Activated T-helper 1 cell treated with Interleukin-2 at 50 U/mL for 16 hours (primary cell): Measurements from ENCODE around the gene NPHP4.
"Not testable (repeated sequence)": the region's sequence is repeated elsewhere in the genome, so short reads cannot be mapped to it uniquely, and the experiment has no call there.

Source experiments
- DNase-seq: peaks from one replicate; pipeline ENCODE4 v3.0.0-alpha.2; 2020; ENCODE audit warnings: low read depth

NPHP4 gene

DNA sequence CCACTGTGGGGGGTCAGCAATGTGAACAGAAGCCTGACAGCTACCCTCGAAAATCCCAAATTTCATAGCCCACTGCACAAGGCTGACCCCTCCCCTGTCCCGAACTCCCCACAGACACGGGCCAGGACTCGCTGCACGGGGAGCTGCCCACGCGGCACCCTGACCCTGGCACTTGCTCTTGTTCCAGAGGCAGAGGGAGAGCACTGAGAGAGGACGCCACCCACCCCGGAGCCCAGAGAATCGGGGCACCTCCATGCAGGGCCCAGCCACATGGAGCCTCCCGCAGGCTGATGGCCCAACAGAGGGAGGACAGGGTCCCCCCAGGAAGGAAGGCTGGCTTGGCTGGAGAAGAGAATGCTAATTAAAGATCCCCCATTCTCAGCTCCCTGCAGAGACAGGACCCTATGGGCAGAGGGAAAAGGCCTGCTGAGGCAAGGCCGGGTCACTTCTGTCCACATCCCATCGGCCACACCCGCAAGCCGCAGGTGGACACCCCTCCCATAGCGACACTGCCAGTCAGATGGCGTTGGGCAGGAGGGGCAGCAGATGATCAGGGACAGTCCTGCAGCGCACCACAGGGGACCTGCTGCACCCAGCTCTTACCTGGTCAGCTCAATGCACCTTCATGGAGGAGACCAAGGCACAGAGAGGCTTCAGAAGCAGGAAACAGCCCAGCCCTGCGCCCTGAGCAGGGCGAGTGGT is 136.9 kb downstream of the NPHP4 start:
- DNase-seq, result no peak

- DNase-seq, result no peak
These were observed 137.5 kb downstream of the NPHP4 start for GRCh38 chr1:5854754-5855153.

GRCh38 chr1:5853858-5854257 is 138.4 kb downstream of the NPHP4 start:
- not testable (repeated sequence) for DNase-seq

DNA sequence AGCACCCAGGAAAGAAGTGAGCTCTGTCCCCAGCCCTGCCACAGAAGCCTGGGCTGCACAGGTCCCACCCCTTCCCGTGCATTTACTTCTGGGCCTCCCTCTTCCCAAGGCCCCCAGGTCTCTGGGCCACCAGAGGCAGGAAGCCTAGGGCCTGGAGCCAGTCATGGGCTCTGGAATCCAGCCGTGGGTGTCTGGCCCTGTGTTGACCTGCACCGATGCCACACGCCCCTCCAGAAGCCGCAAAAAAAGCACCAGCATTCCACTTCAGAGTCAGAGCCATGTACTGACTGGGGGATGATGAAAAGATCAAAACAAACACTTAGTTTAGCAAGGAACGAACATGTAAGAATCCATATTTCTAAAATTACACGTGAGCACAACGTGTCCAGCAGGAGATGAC is 141.7 kb downstream of the NPHP4 start:
- DNase-seq, result no peak

DNA sequence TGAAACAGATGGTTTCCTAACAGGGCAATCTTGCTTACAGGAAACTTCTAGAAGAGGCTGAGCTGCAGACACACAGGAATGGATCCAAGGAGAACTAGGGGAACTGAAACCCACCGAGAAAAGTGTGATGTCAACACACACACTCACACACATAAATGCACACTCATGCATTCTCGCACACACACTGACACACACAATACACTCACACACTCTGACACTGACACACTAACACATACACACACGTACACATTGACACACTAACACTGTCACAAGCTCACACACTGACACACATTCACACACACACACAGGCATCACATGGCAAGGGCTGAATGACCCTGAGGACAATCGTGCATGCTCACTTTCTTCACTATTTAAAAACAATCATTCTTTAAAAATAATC is 142.7 kb downstream of the NPHP4 start:
- no peak for DNase-seq

- DNase-seq, result no peak
These were observed 145.1 kb downstream of the NPHP4 start for GRCh38 chr1:5847013-5847659.

DNA sequence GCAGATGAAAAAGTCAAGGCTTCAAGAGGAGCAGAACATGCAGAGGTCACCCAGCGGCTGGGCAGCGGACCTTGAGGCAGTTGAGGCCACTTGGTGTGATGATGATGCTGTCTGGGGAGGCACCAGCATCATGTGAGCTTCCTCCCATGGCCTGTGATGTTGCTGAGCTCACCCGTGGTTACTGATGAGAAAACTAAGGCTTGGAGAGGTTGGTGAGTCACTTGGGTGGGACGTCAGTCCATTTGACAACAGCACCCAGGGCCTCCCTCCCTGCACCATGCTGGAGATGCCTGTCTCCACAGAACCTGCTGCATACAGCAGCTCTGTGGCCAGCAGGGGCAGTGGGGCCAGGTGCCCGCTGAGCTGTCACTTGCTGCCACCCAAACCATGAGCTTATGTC is 146.8 kb downstream of the NPHP4 start:
- DNase-seq, result no peak

- DNase-seq, result no peak
These were observed 147.8 kb downstream of the NPHP4 start for GRCh38 chr1:5844442-5844841.

GRCh38 chr1:5843521-5844096 is 148.6 kb downstream of the NPHP4 start:
- no peak for DNase-seq

GRCh38 chr1:5842679-5843078 is 149.5 kb downstream of the NPHP4 start:
- DNase-seq, result no peak

DNA sequence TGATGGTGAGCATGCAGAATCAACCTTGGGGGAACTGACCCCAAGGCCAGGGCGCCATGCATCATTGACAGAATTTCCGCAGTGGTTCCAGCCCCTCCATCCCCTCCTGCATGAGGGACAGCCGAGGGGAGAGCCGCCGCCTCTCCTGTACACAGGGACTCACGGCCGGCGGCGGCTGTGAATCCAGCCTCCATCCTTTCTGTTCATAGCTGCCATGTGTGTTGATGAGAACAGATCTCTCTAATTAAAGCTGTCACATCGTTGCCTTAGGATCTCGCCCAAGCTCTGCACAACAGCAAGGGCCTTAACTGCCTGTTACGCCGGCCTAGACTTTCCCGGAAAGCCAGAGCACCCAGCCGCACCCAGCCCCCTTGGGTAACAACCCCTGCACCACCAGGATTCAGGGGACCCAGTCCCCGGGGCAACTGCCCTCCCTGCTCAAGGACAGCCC is 151.6 kb downstream of the NPHP4 start:
- DNase-seq, result no peak

- no peak for DNase-seq
These were observed 152.2 kb downstream of the NPHP4 start for GRCh38 chr1:5839881-5840550.

GRCh38 chr1:5839161-5839880 is 152.9 kb downstream of the NPHP4 start:
- no peak for DNase-seq

GRCh38 chr1:5837976-5838653 is 154.1 kb downstream of the NPHP4 start:
- DNase-seq, result no peak

DNA sequence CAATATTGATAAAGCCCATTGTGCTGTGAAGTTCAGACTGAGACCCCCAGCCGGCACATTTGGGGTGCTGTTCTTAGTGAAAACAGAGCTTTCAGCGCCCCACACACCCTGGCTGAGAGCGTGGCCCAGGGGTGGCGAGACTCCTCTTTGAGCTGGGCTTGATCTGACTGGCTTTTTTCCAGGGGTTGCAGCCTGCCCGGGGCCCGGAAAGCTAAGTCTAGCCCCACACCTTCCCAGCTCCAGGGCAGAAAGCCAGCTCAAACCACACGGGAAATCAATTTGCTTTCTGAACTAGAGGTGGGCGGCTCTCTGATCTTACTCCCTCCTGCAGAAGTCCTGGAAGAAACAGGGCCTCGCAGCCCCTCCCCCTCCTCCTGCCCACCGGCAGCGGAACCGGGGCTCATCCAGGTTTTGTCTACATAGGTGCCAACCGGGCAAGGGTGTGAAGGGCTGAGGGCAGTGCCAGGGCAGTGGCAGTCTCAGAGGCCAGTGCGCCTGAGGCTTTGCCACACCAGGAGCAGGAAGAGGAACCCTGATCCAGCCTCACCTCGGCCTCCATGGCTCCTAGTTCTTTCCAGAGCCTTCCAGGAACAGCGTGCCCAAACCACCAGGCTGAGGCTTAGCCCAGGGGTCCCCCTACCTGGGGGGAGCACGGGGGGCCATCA is 155.3 kb downstream of the NPHP4 start:
- DNase-seq, result no peak

- DNase-seq, result no peak
These were observed 157.1 kb downstream of the NPHP4 start for GRCh38 chr1:5835179-5835562.

- DNase-seq, result no peak
These were observed 157.6 kb downstream of the NPHP4 start for GRCh38 chr1:5834477-5835178.

DNA sequence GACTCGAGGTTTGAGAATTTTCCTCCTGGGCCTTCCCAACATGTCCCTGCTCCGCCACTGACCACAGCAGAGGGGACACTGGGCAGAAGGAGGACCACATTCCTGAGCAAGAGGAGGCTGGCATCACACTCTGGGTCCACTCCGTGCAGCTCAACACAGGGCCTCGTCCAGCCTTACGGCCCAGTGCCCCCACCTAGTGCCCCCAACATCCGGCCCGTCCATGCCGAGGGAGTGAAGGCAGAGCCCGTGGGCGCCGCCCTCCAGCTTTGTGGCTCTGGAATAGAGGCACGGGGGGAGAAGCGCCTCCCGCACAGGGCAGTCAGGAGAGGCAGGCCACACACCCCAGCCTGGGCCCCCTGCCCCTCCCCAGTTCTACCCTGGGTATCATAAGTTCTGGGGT is 158.3 kb downstream of the NPHP4 start:
- no peak for DNase-seq

- no peak for DNase-seq
These were observed 159.0 kb downstream of the NPHP4 start for GRCh38 chr1:5832916-5833895.
